ENCODE measurements around the gene FEM1A. TPM values are rescaled to one million over a fixed set of nuclear protein-coding genes. Genes with fewer than 3 reads are reported as not detected.
A peak's percentile ranks its signal among the peaks of the same experiment; 100 is the strongest.

The FEM1A gene
- total RNA-seq, 1 experiment from 2014 or later, result 17.7 TPM

GRCh38 chr19:4814625-4815425, 23.3 kb downstream of the FEM1A start:
- DNase-seq (ENCODE audit: low read depth, low spot score), result no peak
- H3K4me1 ChIP-seq (ENCODE audit: control insufficient read depth in 1 of 2, insufficient read depth in 2 of 2, low read length in 2 of 2), result peaks cover 21 to 55% of the 10 kb centered on the region in 2 experiments
- H3K27ac ChIP-seq (ENCODE audit: low read depth, low read length), result peak overlapping the region; percentile 76
- no peaks in the 10 kb centered on the region for H4K20me1 ChIP-seq (ENCODE audit: insufficient read depth)
- H3K9ac ChIP-seq (ENCODE audit: low read length), result no peak overlapping the region
- peaks cover 6% of the 10 kb centered on the region for H3K79me2 ChIP-seq (ENCODE audit: insufficient read depth, low read length)
- H3K9me2 ChIP-seq (ENCODE audit: insufficient read depth), result no peaks in the 10 kb centered on the region
- no peak for ATAC-seq
- TF ChIP-seq ZBTB33 (IDR thresholded peaks at IDR 0.05; ENCODE audit: extremely low read depth, insufficient replicate concordance, low read length) (no peak), POLR2A (IDR thresholded peaks at IDR 0.05; ENCODE audit: borderline replicate concordance, extremely low read depth, insufficient read depth, insufficient read length) (no peak), SP1 (IDR thresholded peaks at IDR 0.05; ENCODE audit: low read depth) (0 out of 2 replicates have a peak, but pooled peaks have one; percentile 3), CBX3 (IDR thresholded peaks at IDR 0.05; ENCODE audit: low read depth) (peak; percentile 49; the same call in 1 of the 2 replicates), CEBPB (IDR thresholded peaks at IDR 0.05; ENCODE audit: low read depth) (0 out of 2 replicates have a peak, but pooled peaks have one; percentile 32), JUND (IDR thresholded peaks at IDR 0.05) (no peak; the same call in 1 of the 2 replicates), SIN3A (IDR thresholded peaks at IDR 0.05; ENCODE audit: low read depth) (peak; percentile 59; the same call in 1 of the 2 replicates), FOSL1 (IDR thresholded peaks at IDR 0.05; ENCODE audit: low read depth) (no peak)
- H2AFZ ChIP-seq (ENCODE audit: low read depth, low read length, poor library complexity, severe bottlenecking), result no peak overlapping the region
- H3K27me3 ChIP-seq (ENCODE audit: insufficient read depth, low read length), result no peaks in the 10 kb centered on the region
- no peak overlapping the region for H3K4me3 ChIP-seq (replicated peaks in 1 of 2; ENCODE audit: low read depth in 1 of 2, low read length in 2 of 2)
- no TSS peak for BruUV-seq (replicated peaks)
- ChIA-PET RAD21 (ENCODE audit: low non-redundant PET in 1 of 2, low total read pairs in 2 of 2, uncharacterized antibody in 2 of 2, unreplicated experiment in 2 of 2) (no interaction called here), POLR2A (no interaction called here), CTCF (interaction anchor here (2.5 to 3.3 kb wide), 2 partner anchors 37 to 97 kb away, joined by 10 to 21 read pairs; no protein-coding TSS in a partner anchor)
- peaks cover 0 to 25% of the 10 kb centered on the region in 2 experiments; a peak in 2 of 4 replicates for H3K36me3 ChIP-seq (ENCODE audit: control insufficient read depth in 1 of 2, insufficient read depth in 2 of 2, low read length in 2 of 2)
- H3K9me3 ChIP-seq (ENCODE audit: control insufficient read depth in 1 of 2, insufficient read depth in 1 of 2, low read depth in 1 of 2, low read length in 2 of 2), result no peaks in the 10 kb centered on the region
- H3K4me2 ChIP-seq (ENCODE audit: low read length), result peak overlapping the region; percentile 63
- intact Hi-C loops (cut with micrococcal nuclease), result no loop called here
